Activated CD8-positive, alpha-beta memory T cell treated with anti-CD3 and anti-CD28 coated beads for 48 hours (primary cell): Measurements from ENCODE around the gene UBA6.
"Not testable (repeated sequence)": the region's sequence is repeated elsewhere in the genome, so short reads cannot be mapped to it uniquely, and the experiment has no call there.

Experiments used
- DNase-seq, 3 experiments: peaks; one replicate each; pipeline ENCODE4 v3.0.0-alpha.2; 2020; ENCODE audit warnings: low read depth in 2 of 3, low spot score in 2 of 3

The UBA6 gene

GRCh38 chr4:67714248-67714583 is 13.3 kb upstream of the UBA6 start:
- peak in 1 of 3 experiments; percentile 45 for DNase-seq

- no peak for DNase-seq
Observed at GRCh38 chr4:67713529-67714247, 12.7 kb upstream of the UBA6 start.

- DNase-seq = no peak
Observed at GRCh38 chr4:67712650-67713528, 11.9 kb upstream of the UBA6 start.

DNA sequence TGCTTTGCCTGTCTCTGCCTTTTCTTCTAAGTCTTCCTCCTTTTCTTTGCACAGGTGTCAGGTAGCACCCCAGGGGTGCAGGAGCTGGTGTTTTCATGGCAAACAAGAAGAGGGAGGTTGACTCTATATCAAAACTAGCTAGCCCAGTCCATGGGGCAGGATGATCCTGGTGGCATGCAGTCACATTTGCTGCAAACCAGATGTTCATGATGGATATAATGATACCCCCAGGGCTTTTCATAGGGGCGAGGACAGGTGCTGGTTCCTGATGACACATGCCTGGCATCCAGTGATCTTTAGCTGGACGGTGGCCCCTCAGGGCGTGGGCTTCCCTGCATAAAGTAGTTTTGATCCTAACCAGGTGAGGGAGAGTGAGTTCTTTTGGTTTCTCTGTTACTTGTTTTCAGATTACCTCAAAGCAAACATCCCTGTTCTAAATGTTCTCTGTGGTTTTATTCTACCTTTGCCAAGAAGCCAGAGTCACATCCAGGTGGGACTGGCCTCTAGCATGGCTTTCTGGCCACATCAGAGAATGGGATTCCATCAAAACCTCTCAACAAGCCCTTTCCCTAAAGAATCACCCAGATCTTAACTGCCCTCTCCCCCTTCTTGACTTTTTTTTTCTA is 11.2 kb upstream of the UBA6 start:
- no peak for DNase-seq

DNA sequence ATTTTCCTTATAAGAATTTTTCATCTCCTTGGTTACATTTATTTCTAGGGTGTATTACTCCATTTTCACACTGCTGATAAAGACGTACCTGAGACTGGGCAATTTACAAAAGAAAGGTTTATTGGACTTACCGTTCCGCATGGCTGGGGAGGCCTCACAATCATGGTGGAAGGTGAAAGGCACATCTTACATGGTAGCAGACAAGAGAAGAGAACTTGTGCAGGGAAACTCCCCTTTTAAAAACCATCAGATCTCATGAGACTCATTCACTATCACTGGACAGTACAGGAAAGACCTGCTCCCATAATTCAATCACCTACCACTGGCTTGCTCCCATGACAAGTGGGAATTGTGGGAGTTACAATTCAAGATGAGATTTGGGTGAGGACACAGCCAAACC is 5.7 kb upstream of the UBA6 start:
- DNase-seq = not testable (repeated sequence)

- no peak for DNase-seq
Observed at GRCh38 chr4:67704843-67705242, 3.9 kb upstream of the UBA6 start.

DNA sequence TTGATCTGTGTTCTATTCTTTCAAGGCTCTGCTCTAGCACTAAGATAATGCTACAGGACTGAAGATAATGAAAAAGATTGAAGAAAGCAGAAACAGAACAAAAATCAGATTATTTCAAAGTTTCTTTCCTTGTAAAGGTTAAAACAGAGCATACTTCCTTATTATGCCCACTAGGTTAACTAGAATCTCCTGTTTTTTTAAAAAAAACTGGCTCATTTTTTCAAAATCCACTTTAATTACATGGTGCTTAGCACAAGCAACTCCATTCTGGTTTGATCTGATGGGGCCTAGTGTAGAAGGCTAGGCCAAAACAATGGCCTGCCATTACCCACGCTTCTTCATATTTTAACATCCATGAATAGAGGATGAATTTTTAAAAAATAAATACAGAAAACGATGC is 1.2 kb upstream of the UBA6 start:
- DNase-seq = no peak

GRCh38 chr4:67701517-67701850 is 529 bp upstream of the UBA6 start:
- no peak for DNase-seq

DNA sequence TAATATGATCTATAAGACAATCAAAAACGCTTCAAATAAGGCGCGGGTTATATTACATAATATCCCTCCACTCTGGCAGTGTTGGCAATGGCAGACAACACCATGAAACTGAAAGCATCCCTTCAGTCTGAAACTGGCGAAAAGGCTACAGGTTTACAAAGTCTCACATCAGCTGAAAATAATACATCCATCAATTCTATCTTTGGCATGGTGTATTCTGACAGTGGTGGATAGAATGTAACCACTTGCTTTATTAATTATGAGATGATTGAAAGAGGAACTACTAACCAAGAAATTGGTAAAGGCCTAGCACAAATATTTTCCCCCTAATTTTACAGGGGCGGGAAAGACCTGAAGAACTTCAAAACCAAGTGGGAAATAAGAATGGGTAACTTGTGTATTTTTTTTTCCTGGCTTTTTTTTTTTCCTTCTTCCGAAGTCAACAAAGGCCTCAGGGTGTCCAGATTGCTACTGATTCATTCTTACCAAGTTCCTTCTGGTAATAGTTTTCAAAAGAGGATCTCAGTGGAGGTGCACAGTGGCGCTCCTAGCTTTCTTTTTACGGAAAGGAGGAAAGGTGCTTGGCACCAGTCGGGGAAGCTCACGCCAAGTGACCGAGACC is 728 bp downstream of the UBA6 start:
- DNase-seq = no peak

- DNase-seq = no peak
Observed at GRCh38 chr4:67699603-67700002, 1.4 kb downstream of the UBA6 start.

DNA sequence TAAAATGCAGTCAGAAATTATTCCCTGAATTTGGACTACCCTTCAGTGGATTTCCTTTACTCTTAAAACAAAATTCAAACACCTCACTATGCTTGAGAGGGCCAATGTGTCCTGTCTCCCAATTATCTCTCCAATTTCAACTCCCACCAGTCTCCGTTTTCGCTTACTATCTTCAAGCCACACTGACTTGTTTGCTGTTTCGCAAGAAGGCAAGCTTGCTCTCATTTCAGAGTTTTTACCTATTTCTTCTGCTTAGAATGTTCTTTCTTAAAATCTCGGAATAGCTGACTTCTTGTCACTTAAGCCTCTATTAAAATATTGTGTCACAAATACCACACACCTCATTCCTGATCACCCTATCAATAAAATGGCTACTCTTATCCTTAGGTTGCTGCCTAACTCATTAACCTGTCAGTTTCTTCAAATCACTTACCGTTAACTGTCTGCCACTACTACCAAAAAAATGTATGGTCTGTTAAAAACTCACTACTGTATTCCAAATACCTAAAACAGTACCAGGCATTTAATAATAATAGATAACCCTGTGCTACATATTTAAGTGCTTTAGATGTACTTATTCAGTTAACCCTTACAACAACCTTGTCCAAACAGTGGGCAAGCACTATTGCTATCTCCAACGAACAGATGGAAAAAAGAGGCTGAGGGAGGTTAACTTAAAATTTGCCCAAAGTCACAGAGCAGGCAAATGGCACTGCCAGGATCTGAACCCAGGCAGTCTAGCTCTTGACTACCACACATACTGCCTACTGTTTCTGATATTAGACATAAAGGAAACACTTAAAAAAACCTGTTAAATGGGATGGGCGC is 2.9 kb downstream of the UBA6 start:
- DNase-seq = no peak

DNA sequence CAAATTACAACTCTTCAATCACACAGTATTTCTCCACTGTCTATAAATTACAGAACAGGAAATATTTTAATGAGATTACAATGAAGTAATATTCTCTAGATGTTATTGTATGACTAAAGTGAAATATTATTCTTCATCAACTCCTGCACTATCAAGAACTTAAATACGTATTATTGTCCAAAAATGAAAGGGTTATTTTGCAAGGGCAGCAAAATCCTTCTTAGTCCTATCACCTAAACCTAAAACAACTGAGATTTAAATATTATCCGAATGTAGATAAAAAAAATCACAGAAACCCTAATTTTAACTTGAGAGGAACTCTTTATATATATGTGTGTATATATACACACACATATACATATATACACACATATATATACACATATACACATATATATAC is 4.9 kb downstream of the UBA6 start:
- DNase-seq = no peak

DNA sequence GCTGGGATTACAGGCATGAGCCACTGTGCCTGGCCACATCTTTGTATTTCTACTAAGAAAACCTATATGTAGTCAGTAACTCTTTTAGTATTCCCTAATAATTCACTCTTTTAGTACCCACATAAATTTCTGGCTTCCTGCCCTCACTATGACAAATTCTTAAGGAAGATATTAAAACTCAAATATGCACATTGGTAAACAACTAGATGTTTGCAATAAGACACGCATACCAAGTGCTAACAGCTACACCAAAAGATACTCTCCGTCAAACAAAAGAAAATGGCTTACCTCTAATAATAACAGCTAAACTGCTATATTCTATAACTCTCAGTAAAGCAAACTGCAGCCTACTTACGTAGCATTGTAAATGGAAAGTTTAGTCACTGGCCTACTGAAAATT is 6.3 kb downstream of the UBA6 start:
- DNase-seq = no peak

DNA sequence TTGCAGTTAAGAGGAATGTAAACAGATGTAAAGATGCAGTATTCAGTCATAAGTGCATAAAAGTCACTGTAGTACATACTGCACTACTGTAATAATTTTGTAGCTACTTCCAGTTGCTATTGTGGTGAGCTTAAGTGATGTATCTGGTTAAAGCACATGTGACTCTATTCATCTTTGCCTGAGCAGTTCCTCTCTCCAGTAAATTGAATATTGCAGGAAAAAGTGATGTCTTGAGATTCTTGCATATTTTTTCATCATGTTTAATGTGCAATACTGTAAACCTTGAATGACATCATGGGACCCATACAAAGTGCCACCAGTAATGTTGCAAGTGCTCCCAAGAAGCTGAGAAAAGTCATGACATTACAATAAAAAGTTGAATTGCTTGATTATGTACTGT is 9.6 kb downstream of the UBA6 start:
- DNase-seq = no peak

DNA sequence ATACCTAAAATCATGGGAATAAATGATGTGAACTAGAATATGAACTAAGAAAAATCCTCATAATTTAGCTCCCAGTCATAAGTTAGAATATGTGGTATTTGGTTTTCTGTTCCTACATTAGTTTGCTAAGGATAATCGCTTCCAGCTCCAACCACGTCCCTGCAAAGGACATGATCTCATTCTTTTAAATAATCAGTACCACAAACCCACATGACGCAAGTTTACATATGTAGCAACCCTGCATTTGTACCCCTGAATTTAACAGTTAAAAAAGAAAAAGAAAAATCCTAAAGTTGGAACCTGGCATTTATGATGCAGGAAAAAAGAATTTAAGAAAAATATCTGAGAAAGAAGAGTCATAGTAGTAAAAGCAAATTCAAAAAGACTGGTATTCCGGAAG is 13.3 kb downstream of the UBA6 start:
- no peak for DNase-seq

DNA sequence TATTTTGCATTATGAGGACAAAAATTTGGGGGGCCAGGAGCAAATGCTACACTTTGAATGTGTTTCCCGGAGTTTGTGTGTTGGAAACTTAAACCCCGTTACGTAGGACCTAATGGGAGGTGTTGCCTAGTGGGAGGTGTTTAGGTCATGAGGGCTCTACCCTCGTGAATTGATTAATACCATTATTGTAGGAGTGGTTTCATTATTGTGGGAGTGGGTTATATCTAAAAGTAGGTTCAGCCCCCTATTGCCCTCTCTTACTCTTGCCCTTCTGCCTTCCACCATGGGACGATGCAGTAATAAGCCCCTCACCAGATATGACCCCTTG is 15.5 kb downstream of the UBA6 start:
- no peak for DNase-seq

GRCh38 chr4:67684839-67685531 is 16.0 kb downstream of the UBA6 start:
- DNase-seq = no peak

GRCh38 chr4:67682266-67682665 is 18.7 kb downstream of the UBA6 start:
- DNase-seq = no peak

DNA sequence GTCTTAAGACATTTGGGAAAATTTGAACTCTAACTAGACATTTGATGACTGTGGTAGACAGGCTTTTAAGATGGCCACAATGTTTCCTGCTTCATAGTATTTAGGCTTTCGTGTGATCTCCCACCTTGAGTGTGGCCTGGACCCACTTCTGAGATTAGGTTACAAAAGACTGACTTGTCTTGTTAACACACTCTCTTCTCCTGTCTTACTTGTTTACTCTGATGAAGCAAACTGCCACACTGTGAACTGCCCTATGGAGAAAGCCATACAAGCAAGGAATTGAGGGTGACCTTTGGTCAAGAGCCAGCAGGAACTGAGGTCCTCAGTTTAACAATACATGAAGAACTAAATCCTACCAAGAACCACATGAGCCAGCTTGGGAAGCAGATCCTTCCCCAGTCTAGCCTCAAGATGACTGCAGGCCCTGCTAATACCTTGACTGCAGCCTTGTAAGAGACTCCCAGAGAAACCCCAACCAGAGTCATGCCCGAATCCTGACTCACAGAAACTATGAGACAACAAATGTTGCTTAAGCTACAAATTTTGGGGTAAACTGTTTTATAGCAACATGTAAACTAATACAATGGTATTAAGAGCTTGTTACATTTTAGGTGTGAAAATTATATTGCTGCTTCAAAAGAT is 20.3 kb downstream of the UBA6 start:
- DNase-seq = no peak

GRCh38 chr4:67678612-67679011 is 22.3 kb downstream of the UBA6 start:
- no peak for DNase-seq
